Measurements from ENCODE around the gene LDB3.
"Not testable (repeated sequence)": the region's sequence is repeated elsewhere in the genome, so short reads cannot be mapped to it uniquely, and the experiment has no call there.

- not testable (repeated sequence) for TF ChIP-seq CREB5 (CRISPR knock-in tag; IDR thresholded peaks at IDR 0.05; ENCODE audit: low read depth); ZNF565 (CRISPR knock-in tag; conservative IDR thresholded peaks at IDR 0.05; ENCODE audit: low read depth); ZNF8 (CRISPR knock-in tag; IDR thresholded peaks at IDR 0.05); RARB (CRISPR knock-in tag; IDR thresholded peaks at IDR 0.05); OSR1 (CRISPR knock-in tag; IDR thresholded peaks at IDR 0.05); SNAI2 (CRISPR knock-in tag; IDR thresholded peaks at IDR 0.05); TCF4 (CRISPR knock-in tag; IDR thresholded peaks at IDR 0.05; ENCODE audit: borderline replicate concordance); PATZ1 (CRISPR knock-in tag; IDR thresholded peaks at IDR 0.05; ENCODE audit: borderline replicate concordance); CSRNP3 (CRISPR knock-in tag; IDR thresholded peaks at IDR 0.05); POU6F1 (CRISPR knock-in tag; IDR thresholded peaks at IDR 0.05; ENCODE audit: borderline replicate concordance, low read depth); GLIS3 (CRISPR knock-in tag; IDR thresholded peaks at IDR 0.05)
- TF ChIP-seq, protein P1, sequence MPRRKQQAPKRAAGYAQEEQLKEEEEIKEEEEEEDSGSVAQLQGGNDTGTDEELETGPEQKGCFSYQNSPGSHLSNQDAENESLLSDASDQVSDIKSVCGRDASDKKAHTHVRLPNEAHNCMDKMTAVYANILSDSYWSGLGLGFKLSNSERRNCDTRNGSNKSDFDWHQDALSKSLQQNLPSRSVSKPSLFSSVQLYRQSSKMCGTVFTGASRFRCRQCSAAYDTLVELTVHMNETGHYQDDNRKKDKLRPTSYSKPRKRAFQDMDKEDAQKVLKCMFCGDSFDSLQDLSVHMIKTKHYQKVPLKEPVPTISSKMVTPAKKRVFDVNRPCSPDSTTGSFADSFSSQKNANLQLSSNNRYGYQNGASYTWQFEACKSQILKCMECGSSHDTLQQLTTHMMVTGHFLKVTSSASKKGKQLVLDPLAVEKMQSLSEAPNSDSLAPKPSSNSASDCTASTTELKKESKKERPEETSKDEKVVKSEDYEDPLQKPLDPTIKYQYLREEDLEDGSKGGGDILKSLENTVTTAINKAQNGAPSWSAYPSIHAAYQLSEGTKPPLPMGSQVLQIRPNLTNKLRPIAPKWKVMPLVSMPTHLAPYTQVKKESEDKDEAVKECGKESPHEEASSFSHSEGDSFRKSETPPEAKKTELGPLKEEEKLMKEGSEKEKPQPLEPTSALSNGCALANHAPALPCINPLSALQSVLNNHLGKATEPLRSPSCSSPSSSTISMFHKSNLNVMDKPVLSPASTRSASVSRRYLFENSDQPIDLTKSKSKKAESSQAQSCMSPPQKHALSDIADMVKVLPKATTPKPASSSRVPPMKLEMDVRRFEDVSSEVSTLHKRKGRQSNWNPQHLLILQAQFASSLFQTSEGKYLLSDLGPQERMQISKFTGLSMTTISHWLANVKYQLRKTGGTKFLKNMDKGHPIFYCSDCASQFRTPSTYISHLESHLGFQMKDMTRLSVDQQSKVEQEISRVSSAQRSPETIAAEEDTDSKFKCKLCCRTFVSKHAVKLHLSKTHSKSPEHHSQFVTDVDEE (CRISPR knock-in tag; IDR thresholded peaks at IDR 0.05): not testable (repeated sequence)
These were observed 67.0 kb downstream of the LDB3 start for GRCh38 chr10:86735278-86735677.
